HepG2 (cell line): ENCODE results near the gene HNRNPA1. TPM values are rescaled to one million over a fixed set of nuclear protein-coding genes. Genes with fewer than 3 reads are reported as not detected.

Experiments used
- ATAC-seq: fragments of 200-7000 bp; cut with Tn5 transposase; 3 replicates; pipeline ENCODE4 v1.9.1; 2020; ENCODE audit warnings: mild to moderate bottlenecking, moderate library complexity
- Bru-seq: library from RNA; stranded (reverse); fragments of 400-500 nt; gene quantifications from one replicate; lab custom pipeline; 2021; lab: Mats Ljungman, UMichigan
- BruChase-seq, 2 experiments: library from RNA; stranded (reverse); fragments of 400-500 nt; gene quantifications; one replicate each; lab custom pipeline; 2021; lab: Mats Ljungman, UMichigan
- BruUV-seq: library from RNA; stranded (reverse); fragments of 400-500 nt; replicated peaks from 2 replicates; lab custom pipeline; 2021; lab: Mats Ljungman, UMichigan
- CTCF ChIA-PET: fragments of 300-600 bp; formaldehyde crosslinking; extraction: SDS; loops from one replicate; lab custom pipeline; 2021; ENCODE audit warnings: low total read pairs, inconsistent platforms, low intra/inter-chr PET ratio; lab: Yijun Ruan, JAX
- POLR2A ChIA-PET: fragments of 350-600 bp; sonication (Branson Sonifier 250); formaldehyde crosslinking; loops from one replicate; lab custom pipeline; 2020; ENCODE audit warnings: antibody characterized with exemption, inconsistent platforms; lab: Yijun Ruan, JAX
- DNase-seq: peaks from one replicate; pipeline ENCODE4 v3.0.0-alpha.2; 2015; ENCODE audit warnings: low spot score
- FAIRE-seq: peaks from 3 replicates; lab custom pipeline; 2011; peaks lifted over from hg19 to GRCh38; lab: Jason Lieb, UNC
- H2AFZ ChIP-seq: one replicate; pipeline ENCODE4 v1.6.1; 2011; ENCODE audit warnings: low read length, inconsistent platforms
- H3K27ac ChIP-seq: fragments of 300-600 bp; 3 replicates; pipeline ENCODE4 v1.8.0; 2011; ENCODE audit warnings: mixed run types, mild to moderate bottlenecking, mixed read lengths, low read length, inconsistent platforms; ENCODE audit not compliant: insufficient read depth; ENCODE audit errors: extremely low read length
- H3K27me3 ChIP-seq, 2 experiments: fragments of 200-600 bp in 1 of 2; 2 replicates in 1 of 2; 3 replicates in 1 of 2; pipeline versions ENCODE4 v1.6.0 to v1.8.0; 2011; ENCODE audit warnings: low read length in 2 of 2, mild to moderate bottlenecking in 2 of 2, moderate library complexity in 2 of 2, inconsistent platforms in 1 of 2; ENCODE audit not compliant: insufficient read depth in 2 of 2, control insufficient read depth in 1 of 2
- H3K36me3 ChIP-seq, 2 experiments: fragments of 200-600 bp in 1 of 2; replicated peaks in 1 of 2; 2 replicates in 1 of 2; 3 replicates in 1 of 2; pipeline versions ENCODE4 v1.5.1 to v1.8.0; 2011; ENCODE audit warnings: low read length in 2 of 2, inconsistent platforms in 1 of 2; ENCODE audit not compliant: insufficient read depth in 2 of 2, control insufficient read depth in 1 of 2
- H3K4me1 ChIP-seq: 2 replicates; pipeline ENCODE4 v1.5.1; 2012; ENCODE audit warnings: low read length, inconsistent platforms; ENCODE audit not compliant: insufficient read depth
- H3K4me2 ChIP-seq: 2 replicates; pipeline ENCODE4 v1.6.0; 2011; ENCODE audit warnings: low read depth, low read length, inconsistent platforms
- H3K4me3 ChIP-seq, 3 experiments: fragments of 200-600 bp in 1 of 3; sonication (generic), shearing (Covaris generic) in 1 of 3; replicated peaks in 1 of 3; 2 replicates each; pipeline ENCODE4 v1.5.1; 2011 to 2016; ENCODE audit warnings: low read length in 3 of 3, inconsistent platforms in 2 of 3, low read depth in 2 of 3, mild to moderate bottlenecking in 2 of 3, control low read depth in 1 of 3, mixed read lengths in 1 of 3; ENCODE audit not compliant: insufficient read depth in 1 of 3
- H3K79me2 ChIP-seq: one replicate; pipeline ENCODE4 v1.6.1; 2011; ENCODE audit warnings: low read length, inconsistent platforms; ENCODE audit not compliant: insufficient read depth
- H3K9ac ChIP-seq: 2 replicates; pipeline ENCODE4 v1.6.0; 2011; ENCODE audit warnings: mild to moderate bottlenecking, low read depth, low read length, inconsistent platforms; ENCODE audit not compliant: insufficient read depth
- H3K9me3 ChIP-seq: 2 replicates; pipeline ENCODE4 v1.5.1; 2012; ENCODE audit warnings: mild to moderate bottlenecking, low read length
- H4K20me1 ChIP-seq: 2 replicates; pipeline ENCODE4 v1.6.0; 2011; ENCODE audit warnings: inconsistent platforms, mild to moderate bottlenecking, low read length, moderate library complexity; ENCODE audit not compliant: insufficient read depth
- MLXIP ChIP-seq: sonication (generic); formaldehyde crosslinking; IDR thresholded peaks from 2 replicates; pipeline ENCODE4 v1.9.0; 2021; ENCODE audit warnings: missing genetic modification reagents, borderline replicate concordance
- NCOR1 ChIP-seq: fragments of 200-600 bp; sonication (generic); IDR thresholded peaks from 2 replicates; pipeline ENCODE4 v1.7.0; 2017; ENCODE audit warnings: antibody characterized with exemption, low read length, borderline replicate concordance
- REST ChIP-seq, 2 experiments: IDR thresholded peaks; 2 replicates each; pipeline ENCODE4 v1.6.1; 2011 to 2012; ENCODE audit warnings: low read length in 2 of 2, borderline replicate concordance in 1 of 2, low read depth in 1 of 2, mild to moderate bottlenecking in 1 of 2, moderate library complexity in 1 of 2
- ZBTB10 ChIP-seq: sonication (generic); formaldehyde crosslinking; IDR thresholded peaks from 2 replicates; pipeline ENCODE4 v1.4.0; 2020; ENCODE audit warnings: missing genetic modification reagents, borderline replicate concordance
- WGBS: methylation state at CpG from one replicate; pipeline ENCODE4 v1.1.6; 2017; ENCODE audit warnings: low lambda C conversion rate; 5-methylcytosine and 5-hydroxymethylcytosine counted together
- in situ Hi-C: cut with HindIII; loops from 2 replicates; pipeline ENCODE4 v1.10.0; 2017; ENCODE audit warnings: low pct_unique_long_range_greater_than_20kb; ENCODE audit not compliant: extremely low pct_ligation_motif_present
- intact Hi-C: fragments of 100-400 bp; cut with micrococcal nuclease; formaldehyde crosslinking; loops from one replicate; pipeline ENCODE4 v1.10.0; 2022; ENCODE audit not compliant: unreplicated experiment
- long read RNA-seq, 2 experiments: library from RNA in 1 of 2; library from polyadenylated mRNA in 1 of 2; stranded (forward) in 1 of 2; unstranded in 1 of 2; transcript quantifications; one replicate each; pipeline ENCODE4 v2.0.0, GENCODE V29; 2019 to 2022
- polyA minus RNA-seq, 3 experiments: library from RNA; depleted of rRNA, polyadenylated mRNA; stranded (reverse); fragments of >200 nt; gene quantifications; 2 replicates each; pipeline ENCODE4 v1.2.3, GENCODE V29; 2011; ENCODE audit warnings: low replicate concordance in 1 of 3
- polyA plus RNA-seq, 8 experiments: library from polyadenylated mRNA; depleted of rRNA in 3 of 8; stranded (reverse) in 7 of 8; unstranded in 1 of 8; fragments of >200 nt; fragmentation: Illumina TruSeq in 4 of 8; extraction: Trizol in 4 of 8; gene quantifications; 2 replicates each; pipeline versions ENCODE4 v1.2.1 to v1.2.3, GENCODE V29; 2011 to 2016; ENCODE audit warnings: low read depth in 4 of 8, missing spikeins in 1 of 8, mixed read lengths in 1 of 8; ENCODE audit not compliant: insufficient read depth in 1 of 8
- total RNA-seq, 5 experiments: library from RNA; depleted of rRNA; stranded (reverse); fragments of >200 nt; fragmentation: Illumina TruSeq; extraction: Trizol; gene quantifications; 2 replicates each; pipeline ENCODE4 v1.2.3, GENCODE V29; 2016; ENCODE audit warnings: low read depth in 1 of 5

Gene HNRNPA1
- total RNA-seq (2016; rRNA removed; fragmentation: Illumina TruSeq; extraction: Trizol), result 1,820 and 2,673 TPM in 2 replicates
- total RNA-seq (2016; cell fraction: cytosol; rRNA removed; fragmentation: Illumina TruSeq; extraction: Trizol; ENCODE audit: low read depth), result 661 and 834 TPM in 2 replicates
- total RNA-seq (2016; cell fraction: insoluble cytoplasmic fraction; rRNA removed; fragmentation: Illumina TruSeq; extraction: Trizol), result 1,900 and 2,565 TPM in 2 replicates
- 1,646 and 2,012 TPM in 2 replicates for total RNA-seq (2016; cell fraction: membrane; rRNA removed; fragmentation: Illumina TruSeq; extraction: Trizol)
- 924 and 962 TPM in 2 replicates for total RNA-seq (2016; cell fraction: nucleus; rRNA removed; fragmentation: Illumina TruSeq; extraction: Trizol)
- 480 and 535 TPM in 2 replicates for polyA plus RNA-seq (2011; rRNA removed)
- 613 and 623 TPM in 2 replicates for polyA plus RNA-seq (2011; cell fraction: cytosol; rRNA removed)
- polyA plus RNA-seq (2011; cell fraction: nucleus; rRNA removed), result 402 and 463 TPM in 2 replicates
- 1,081 and 1,908 TPM in 2 replicates for polyA plus RNA-seq (2012)
- polyA plus RNA-seq (2016; cell fraction: cytosol; fragmentation: Illumina TruSeq; extraction: Trizol; ENCODE audit: low read depth), result 1,228 and 1,423 TPM in 2 replicates
- polyA plus RNA-seq (2016; cell fraction: insoluble cytoplasmic fraction; fragmentation: Illumina TruSeq; extraction: Trizol; ENCODE audit: low read depth), result 4,120 and 4,455 TPM in 2 replicates
- polyA plus RNA-seq (2016; cell fraction: membrane; fragmentation: Illumina TruSeq; extraction: Trizol; ENCODE audit: low read depth), result 2,490 and 3,014 TPM in 2 replicates
- 1,903 and 1,961 TPM in 2 replicates for polyA plus RNA-seq (2016; cell fraction: nucleus; fragmentation: Illumina TruSeq; extraction: Trizol; ENCODE audit: insufficient read depth, low read depth)
- 314 and 476 TPM in 2 replicates for polyA minus RNA-seq (2011; rRNA and poly(A)+ RNA removed; ENCODE audit: low replicate concordance)
- 569 and 577 TPM in 2 replicates for polyA minus RNA-seq (2011; cell fraction: cytosol; rRNA and poly(A)+ RNA removed)
- polyA minus RNA-seq (2011; cell fraction: nucleus; rRNA and poly(A)+ RNA removed), result 681 and 757 TPM in 2 replicates
- percentile 100 among the genes with signal in this experiment for Bru-seq, nascent RNA
- BruChase-seq, experiment 1, labeled RNA remaining after a 6-hour chase, result percentile 100 among the genes with signal in this experiment
- percentile 100 among the genes with signal in this experiment for BruChase-seq, experiment 2, labeled RNA remaining after a 2-hour chase
- long read RNA-seq, experiment 1, full-length matches to known transcripts, result 2,154 of 2,543 reads
- long read RNA-seq, experiment 1, partial matches to known transcripts, result 256 of 2,543 reads
- long read RNA-seq, experiment 1, other reads (novel, unspliced or antisense), result 133 of 2,543 reads
- long read RNA-seq, experiment 2, full-length matches to known transcripts, result 2,179 of 3,234 reads
- long read RNA-seq, experiment 2, partial matches to known transcripts, result 624 of 3,234 reads
- long read RNA-seq, experiment 2, other reads (novel, unspliced or antisense), result 431 of 3,234 reads

GRCh38 chr12:54280468-54281260, at the start of gene HNRNPA1:
TSS of gene HNRNPA1 (plus strand) at chr12:54280726. CDS start at chr12:54280808, 82 bp downstream.
- POLR2A ChIA-PET, result interaction anchor here (0.8 to 4.5 kb wide), 31 partner anchors 9 to 1537 kb away, joined by 3 to 176 read pairs (median 4); partner anchors contain the start of genes COPZ1, HOXC8, NFE2 and ORMDL2
- intact Hi-C loops, result loop anchor here (1.0 kb wide), 1 partner anchor 44 kb away; no protein-coding TSS in a partner anchor
- peak; percentile 89 for ATAC-seq
- in situ Hi-C loops, result loop anchor here (5.0 kb wide), 1 partner anchor 47 kb away; the partner anchor contains the start of gene COPZ1
- Histone ChIP-seq H3K79me2 (peaks cover 76% of the 10 kb centered on the region), H3K9me3 (no peaks in the 10 kb centered on the region), H3K4me2 (peak within 1 kb of the TSS; percentile 79), H3K27me3 (no peaks in the 10 kb centered on the region; a peak in 1 of 5 replicates), H3K4me3 (peak within 1 kb of the TSS; percentile 73 to 79 (median 76)), H4K20me1 (peaks cover 41% of the 10 kb centered on the region), H3K36me3 (peaks cover 6 to 40% of the 10 kb centered on the region in 2 experiments), H3K4me1 (peaks cover 66% of the 10 kb centered on the region), H3K9ac (peak within 1 kb of the TSS; percentile 100), H3K27ac (peak within 1 kb of the TSS; percentile 96), H2AFZ (peak within 1 kb of the TSS; percentile 73)
- DNase-seq, result peak; percentile 99
- 1% methylated on average over 34 of the region's 48 CpGs for WGBS
- CTCF ChIA-PET, result no interaction called here
- BruUV-seq, result TSS peak; percentile 59
- FAIRE-seq, result peak; percentile 98
- TF ChIP-seq ZBTB10 (CRISPR knock-in tag) (0 out of 2 replicates have a peak, but pooled peaks have one; percentile 57), NCOR1 (0 out of 2 replicates have a peak, but pooled peaks have one; percentile 14), REST (IDR thresholded peaks at IDR 0.05; ENCODE audit: borderline replicate concordance in 1 of 2, low read depth in 1 of 2, low read length in 2 of 2) (peak in 1 of 2 experiments; percentile 82; a peak in 2 of 4 replicates), MLXIP (CRISPR knock-in tag) (peak; percentile 58; the same call in 1 of the 2 replicates)
